Keratinocyte (primary cell): ENCODE results near the gene FFAR4.

Experiments
- EZH2 ChIP-seq: IDR thresholded peaks from one replicate; pipeline ENCODE4 v1.6.1; 2012; ENCODE audit warnings: inconsistent platforms, mild to moderate bottlenecking, low read length, moderate library complexity
- TF ChIP-seq, protein P1 (sequence below), 3 experiments: IDR thresholded peaks in 1 of 3; conservative IDR thresholded peaks in 1 of 3; optimal IDR thresholded peaks in 1 of 3; 2 replicates in 2 of 3; 3 replicates in 1 of 3; pipeline versions ENCODE3 to v1.5.1; 2011; ENCODE audit warnings: low read length in 3 of 3, mild to moderate bottlenecking in 3 of 3, moderate library complexity in 2 of 3, control low read depth in 1 of 3, inconsistent platforms in 1 of 3; ENCODE audit not compliant: insufficient read depth in 2 of 3; ENCODE audit errors: extremely low read depth in 1 of 3

- TF ChIP-seq, protein P1, sequence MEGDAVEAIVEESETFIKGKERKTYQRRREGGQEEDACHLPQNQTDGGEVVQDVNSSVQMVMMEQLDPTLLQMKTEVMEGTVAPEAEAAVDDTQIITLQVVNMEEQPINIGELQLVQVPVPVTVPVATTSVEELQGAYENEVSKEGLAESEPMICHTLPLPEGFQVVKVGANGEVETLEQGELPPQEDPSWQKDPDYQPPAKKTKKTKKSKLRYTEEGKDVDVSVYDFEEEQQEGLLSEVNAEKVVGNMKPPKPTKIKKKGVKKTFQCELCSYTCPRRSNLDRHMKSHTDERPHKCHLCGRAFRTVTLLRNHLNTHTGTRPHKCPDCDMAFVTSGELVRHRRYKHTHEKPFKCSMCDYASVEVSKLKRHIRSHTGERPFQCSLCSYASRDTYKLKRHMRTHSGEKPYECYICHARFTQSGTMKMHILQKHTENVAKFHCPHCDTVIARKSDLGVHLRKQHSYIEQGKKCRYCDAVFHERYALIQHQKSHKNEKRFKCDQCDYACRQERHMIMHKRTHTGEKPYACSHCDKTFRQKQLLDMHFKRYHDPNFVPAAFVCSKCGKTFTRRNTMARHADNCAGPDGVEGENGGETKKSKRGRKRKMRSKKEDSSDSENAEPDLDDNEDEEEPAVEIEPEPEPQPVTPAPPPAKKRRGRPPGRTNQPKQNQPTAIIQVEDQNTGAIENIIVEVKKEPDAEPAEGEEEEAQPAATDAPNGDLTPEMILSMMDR (optimal IDR thresholded peaks at IDR 0.05 in 1 of 3, IDR thresholded peaks at IDR 0.05 in 1 of 3, conservative IDR thresholded peaks at IDR 0.05 in 1 of 3; ENCODE audit: extremely low read depth in 1 of 3, insufficient read depth in 2 of 3, low read length in 3 of 3) = no peak
- TF ChIP-seq EZH2 = no peak
Observed at GRCh38 chr10:93598157-93598556, 31.7 kb downstream of the FFAR4 start.
